ENCODE data around the gene ARFGEF3.
"Not testable (repeated sequence)": the region's sequence is repeated elsewhere in the genome, so short reads cannot be mapped to it uniquely, and the experiment has no call there.

ARFGEF3 gene

DNA sequence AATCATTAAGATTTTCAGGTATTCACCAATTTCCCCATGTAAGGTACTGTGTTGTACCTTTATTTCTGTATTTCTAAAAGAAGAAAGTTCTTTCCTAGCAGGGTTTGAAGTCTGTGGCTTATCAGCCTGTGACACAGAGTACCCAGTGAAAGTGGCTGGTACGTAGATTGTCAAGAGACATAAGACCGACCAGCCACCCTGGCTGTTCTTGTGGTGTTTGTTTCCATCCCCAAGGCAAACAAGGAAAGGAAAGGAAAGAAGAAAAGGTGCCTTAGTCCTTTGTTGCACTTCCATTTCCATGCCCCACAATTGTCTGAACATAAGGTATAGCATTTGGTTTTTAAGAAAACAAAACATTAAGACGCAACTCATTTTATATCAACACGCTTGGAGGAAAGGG is 175.3 kb downstream of the ARFGEF3 start:
- Histone ChIP-seq H3K27me3 (ENCODE audit: control insufficient read depth, insufficient read depth, low read length) (no peaks in the 10 kb centered on the region), H3K9me3 (ENCODE audit: control insufficient read depth, low read length) (no peaks in the 10 kb centered on the region), H3K4me1 (ENCODE audit: control insufficient read depth, insufficient read depth, low read length) (no peaks in the 10 kb centered on the region), H3K4me3 (ENCODE audit: low read length) (no peak overlapping the region), H3K9ac (ENCODE audit: low read length) (no peak overlapping the region), H3K36me3 (ENCODE audit: control insufficient read depth, insufficient read depth, low read length) (no peaks in the 10 kb centered on the region)

DNA sequence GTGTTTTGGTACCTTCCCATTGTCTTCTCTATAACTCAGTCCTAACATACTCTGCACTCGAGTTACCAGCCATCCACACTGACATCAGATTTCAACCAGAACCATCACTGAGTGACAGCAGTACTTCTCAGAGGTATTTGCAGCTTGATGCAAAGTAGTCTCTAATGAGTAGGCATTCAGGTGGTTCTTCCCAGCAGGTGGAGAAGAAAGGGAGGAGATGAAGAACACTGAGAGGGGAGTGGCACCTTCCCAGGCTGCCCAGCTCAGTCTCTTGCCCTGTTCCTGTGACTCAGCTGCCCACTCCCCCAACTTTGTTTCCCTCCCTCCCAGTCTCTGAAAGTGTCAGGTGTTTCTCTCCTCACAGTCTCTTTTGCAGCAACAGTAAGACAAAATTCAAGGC is 177.3 kb downstream of the ARFGEF3 start:
- Histone ChIP-seq H3K27me3 (ENCODE audit: control insufficient read depth, insufficient read depth, low read length) (no peaks in the 10 kb centered on the region), H3K4me1 (ENCODE audit: control insufficient read depth, insufficient read depth, low read length) (no peaks in the 10 kb centered on the region), H3K9me3 (ENCODE audit: control insufficient read depth, low read length) (no peaks in the 10 kb centered on the region), H3K4me3 (ENCODE audit: low read length) (no peak overlapping the region), H3K9ac (ENCODE audit: low read length) (no peak overlapping the region), H3K36me3 (ENCODE audit: control insufficient read depth, insufficient read depth, low read length) (no peaks in the 10 kb centered on the region)

DNA sequence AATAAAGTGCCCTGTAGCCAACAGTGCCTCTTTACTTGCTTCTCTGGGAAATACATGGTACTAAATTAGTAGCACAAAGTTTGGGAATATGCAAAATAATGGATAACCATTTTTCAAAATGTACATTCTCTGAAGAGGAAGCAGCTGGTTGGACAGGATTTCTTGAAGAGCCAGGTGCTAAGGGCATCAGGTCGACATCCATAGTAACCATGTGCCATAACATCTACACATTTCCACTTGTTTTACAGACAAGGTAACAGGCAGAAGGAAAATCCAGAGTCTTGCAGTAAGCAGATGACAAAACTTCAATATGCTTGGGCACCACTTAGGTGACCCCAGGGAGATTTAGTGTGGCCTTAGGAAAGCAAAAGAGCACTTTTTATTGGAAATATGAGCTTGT is 179.4 kb downstream of the ARFGEF3 start:
- H3K27me3 ChIP-seq (ENCODE audit: control insufficient read depth, insufficient read depth, low read length): no peaks in the 10 kb centered on the region
- no peaks in the 10 kb centered on the region for H3K4me1 ChIP-seq (ENCODE audit: control insufficient read depth, insufficient read depth, low read length)
- H3K36me3 ChIP-seq (ENCODE audit: control insufficient read depth, insufficient read depth, low read length): no peaks in the 10 kb centered on the region
- no peak overlapping the region for H3K4me3 ChIP-seq (ENCODE audit: low read length)
- no peaks in the 10 kb centered on the region for H3K9me3 ChIP-seq (ENCODE audit: control insufficient read depth, low read length)
- no peak overlapping the region for H3K9ac ChIP-seq (ENCODE audit: low read length)

DNA sequence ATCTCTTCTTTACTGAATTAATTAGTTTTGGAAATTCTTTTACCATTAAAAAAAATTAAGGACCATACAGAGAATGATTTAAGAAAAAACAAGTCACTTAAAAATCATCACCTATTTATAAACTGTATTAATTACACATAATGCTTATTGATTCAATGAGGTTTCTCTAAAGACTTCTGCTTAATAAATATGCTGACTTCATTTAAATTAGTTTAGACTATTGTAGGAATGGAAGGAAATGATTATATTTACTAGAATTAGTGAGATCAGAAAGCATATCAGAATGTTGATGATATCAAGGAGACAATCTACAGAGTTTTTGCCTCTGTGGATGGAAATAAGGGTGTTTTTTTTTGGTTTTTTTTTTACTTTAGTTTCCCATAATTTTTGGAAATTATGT is 181.4 kb downstream of the ARFGEF3 start:
- Histone ChIP-seq H3K27me3 (ENCODE audit: control insufficient read depth, insufficient read depth, low read length) (no peaks in the 10 kb centered on the region), H3K9ac (ENCODE audit: low read length) (no peak overlapping the region), H3K4me3 (ENCODE audit: low read length) (no peak overlapping the region), H3K36me3 (ENCODE audit: control insufficient read depth, insufficient read depth, low read length) (no peaks in the 10 kb centered on the region), H3K9me3 (ENCODE audit: control insufficient read depth, low read length) (no peaks in the 10 kb centered on the region), H3K4me1 (ENCODE audit: control insufficient read depth, insufficient read depth, low read length) (no peaks in the 10 kb centered on the region)

DNA sequence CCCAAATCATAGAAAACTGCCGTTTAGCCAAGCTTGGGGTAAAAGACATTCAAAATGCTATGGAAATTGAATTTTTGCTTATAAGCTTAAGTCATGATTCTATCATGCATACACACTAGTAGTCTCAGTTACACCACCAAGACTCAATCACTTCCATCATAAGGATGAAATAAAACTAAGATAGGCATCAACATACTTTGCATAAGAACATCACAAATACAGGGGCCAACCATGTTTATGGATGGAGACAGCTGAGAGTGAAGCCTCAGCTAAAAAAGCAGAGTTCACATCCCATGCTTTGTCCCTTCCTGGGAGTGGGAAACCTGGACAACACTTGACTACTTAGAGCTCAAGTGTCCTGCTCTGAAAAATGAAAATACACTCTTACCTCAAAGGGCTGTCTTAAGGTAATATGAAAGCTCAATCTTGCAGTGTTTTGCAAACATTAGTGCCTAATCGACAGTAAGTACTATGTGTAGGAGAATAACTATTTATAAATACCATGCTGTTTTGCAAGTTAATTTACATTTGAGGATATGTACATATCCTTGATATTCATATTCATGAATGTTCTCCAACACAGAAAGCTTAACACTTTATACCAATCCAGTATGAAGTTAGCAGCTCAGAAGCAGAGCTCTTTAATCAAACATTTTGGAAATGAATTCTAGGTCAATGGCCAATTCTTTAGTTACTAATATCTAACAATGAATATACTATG is 184.0 kb downstream of the ARFGEF3 start:
- H3K4me3 ChIP-seq (ENCODE audit: low read length): no peak overlapping the region
- no peaks in the 10 kb centered on the region for H3K9me3 ChIP-seq (ENCODE audit: control insufficient read depth, low read length)
- peaks cover 6% of the 10 kb centered on the region for H3K4me1 ChIP-seq (ENCODE audit: control insufficient read depth, insufficient read depth, low read length)
- H3K9ac ChIP-seq (ENCODE audit: low read length): no peak overlapping the region
- H3K27me3 ChIP-seq (ENCODE audit: control insufficient read depth, insufficient read depth, low read length): no peaks in the 10 kb centered on the region
- no peaks in the 10 kb centered on the region for H3K36me3 ChIP-seq (ENCODE audit: control insufficient read depth, insufficient read depth, low read length)

DNA sequence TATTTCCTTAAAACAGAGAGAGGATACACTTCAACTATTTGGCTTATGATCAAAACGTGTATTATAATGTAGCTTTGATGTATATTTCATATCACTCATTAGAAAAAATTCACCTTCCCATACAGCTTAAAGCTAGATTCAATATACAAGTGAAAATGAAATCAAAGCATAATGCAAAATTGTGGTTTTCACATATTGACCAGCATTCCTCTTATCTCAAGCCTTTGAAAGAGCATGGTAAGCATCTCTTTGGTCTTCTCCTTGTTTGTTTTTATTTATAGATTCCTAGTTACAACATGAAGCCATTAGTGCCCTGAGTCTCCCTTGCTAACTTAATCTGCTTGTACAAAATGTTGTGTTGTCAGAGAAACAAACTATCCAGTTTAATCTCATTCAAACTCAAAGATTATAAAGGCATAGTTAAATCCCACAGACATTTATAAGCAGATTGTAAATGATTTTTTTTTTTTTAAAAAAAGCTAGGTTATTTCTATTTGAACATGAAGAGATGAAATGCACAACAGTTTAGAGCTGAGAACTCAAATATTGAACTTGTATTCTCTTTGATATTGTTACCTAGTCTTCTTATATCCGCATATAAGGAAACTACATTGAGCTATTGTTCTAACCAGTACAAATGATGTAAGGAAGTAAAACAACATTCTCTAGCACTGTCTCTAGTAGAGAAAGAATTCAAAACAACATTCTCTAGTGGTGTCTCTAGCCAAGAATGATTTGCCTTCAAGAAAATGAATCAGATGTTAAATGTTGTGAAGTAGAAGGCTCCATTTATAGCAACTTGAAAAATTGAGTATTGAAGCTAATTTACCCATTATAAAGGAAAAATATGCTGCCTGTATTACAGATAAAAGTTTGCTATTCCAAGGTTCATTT is 184.8 kb downstream of the ARFGEF3 start:
- Histone ChIP-seq H3K4me3 (ENCODE audit: low read length) (no peak overlapping the region), H3K9me3 (ENCODE audit: control insufficient read depth, low read length) (no peaks in the 10 kb centered on the region), H3K9ac (ENCODE audit: low read length) (no peak overlapping the region), H3K27me3 (ENCODE audit: control insufficient read depth, insufficient read depth, low read length) (no peaks in the 10 kb centered on the region), H3K4me1 (ENCODE audit: control insufficient read depth, insufficient read depth, low read length) (peaks cover 7% of the 10 kb centered on the region), H3K36me3 (ENCODE audit: control insufficient read depth, insufficient read depth, low read length) (no peaks in the 10 kb centered on the region)

DNA sequence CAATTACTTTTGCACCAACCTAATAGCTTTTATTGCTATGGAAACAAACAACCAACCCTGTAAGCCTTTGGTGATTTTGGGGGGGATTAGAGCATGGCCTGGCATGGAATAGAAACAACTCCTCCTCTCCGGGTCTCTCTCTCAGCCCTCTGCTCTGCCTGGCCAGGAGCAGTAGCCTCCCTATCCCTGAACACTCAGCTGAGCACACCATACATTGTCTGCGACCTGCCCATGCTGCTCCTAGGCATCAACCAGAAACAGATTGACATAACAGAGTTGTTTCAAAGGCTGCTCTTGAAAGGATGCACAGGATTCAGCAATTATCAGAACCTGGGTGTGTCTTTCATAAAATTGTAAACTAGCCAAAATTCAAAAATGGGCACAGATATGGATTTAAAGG is 186.1 kb downstream of the ARFGEF3 start:
- no peak overlapping the region for H3K9ac ChIP-seq (ENCODE audit: low read length)
- no peaks in the 10 kb centered on the region for H3K27me3 ChIP-seq (ENCODE audit: control insufficient read depth, insufficient read depth, low read length)
- peaks cover 7% of the 10 kb centered on the region for H3K4me1 ChIP-seq (ENCODE audit: control insufficient read depth, insufficient read depth, low read length)
- H3K4me3 ChIP-seq (ENCODE audit: low read length): no peak overlapping the region
- no peaks in the 10 kb centered on the region for H3K9me3 ChIP-seq (ENCODE audit: control insufficient read depth, low read length)
- H3K36me3 ChIP-seq (ENCODE audit: control insufficient read depth, insufficient read depth, low read length): no peaks in the 10 kb centered on the region

DNA sequence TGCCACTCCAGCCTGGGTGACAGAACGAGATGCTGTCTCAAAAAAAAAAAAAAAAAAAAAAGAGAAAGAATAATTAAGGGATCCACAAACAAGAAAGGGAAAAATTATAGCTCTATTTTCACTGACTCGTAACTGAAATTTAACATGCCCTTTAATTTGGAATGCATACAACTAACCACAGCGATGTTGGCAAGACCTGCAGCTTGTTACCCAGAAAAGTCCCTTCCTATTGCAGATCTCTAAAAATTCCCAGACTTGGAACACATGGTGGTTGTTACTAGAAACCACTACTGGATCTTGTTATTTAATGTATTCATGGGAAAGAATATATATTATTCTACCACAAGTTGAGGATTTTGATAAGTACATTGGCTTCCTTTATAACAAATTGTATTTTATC is 188.2 kb downstream of the ARFGEF3 start:
- Histone ChIP-seq H3K27me3 (ENCODE audit: control insufficient read depth, insufficient read depth, low read length) (no peaks in the 10 kb centered on the region), H3K9ac (ENCODE audit: low read length) (no peak overlapping the region), H3K9me3 (ENCODE audit: control insufficient read depth, low read length) (no peaks in the 10 kb centered on the region), H3K4me1 (ENCODE audit: control insufficient read depth, insufficient read depth, low read length) (peaks cover 7% of the 10 kb centered on the region), H3K4me3 (ENCODE audit: low read length) (no peak overlapping the region), H3K36me3 (ENCODE audit: control insufficient read depth, insufficient read depth, low read length) (no peaks in the 10 kb centered on the region)

DNA sequence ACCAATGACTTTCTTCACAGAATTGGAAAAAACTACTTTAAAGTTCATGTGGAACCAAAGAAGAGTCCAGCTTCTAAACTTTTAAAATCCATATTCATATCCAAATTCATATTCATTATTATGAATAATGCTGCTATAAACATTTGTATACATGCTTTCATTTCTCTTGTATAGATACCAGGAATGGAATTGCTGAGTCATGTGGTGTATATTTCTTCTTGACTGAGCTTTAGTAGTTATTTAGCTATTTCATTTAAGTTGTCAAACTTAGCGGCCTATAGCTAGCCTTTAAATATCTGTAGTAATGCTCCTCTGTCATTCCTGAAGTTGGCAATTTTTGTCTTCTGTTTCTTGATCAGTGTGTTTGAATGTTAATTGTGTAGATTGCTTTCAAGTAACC is 196.2 kb downstream of the ARFGEF3 start:
- H3K9me3 ChIP-seq (ENCODE audit: control insufficient read depth, low read length): no peaks in the 10 kb centered on the region
- H3K9ac ChIP-seq (ENCODE audit: low read length): no peak overlapping the region
- no peaks in the 10 kb centered on the region for H3K36me3 ChIP-seq (ENCODE audit: control insufficient read depth, insufficient read depth, low read length)
- no peak overlapping the region for H3K4me3 ChIP-seq (ENCODE audit: low read length)
- no peaks in the 10 kb centered on the region for H3K4me1 ChIP-seq (ENCODE audit: control insufficient read depth, insufficient read depth, low read length)
- no peaks in the 10 kb centered on the region for H3K27me3 ChIP-seq (ENCODE audit: control insufficient read depth, insufficient read depth, low read length)

DNA sequence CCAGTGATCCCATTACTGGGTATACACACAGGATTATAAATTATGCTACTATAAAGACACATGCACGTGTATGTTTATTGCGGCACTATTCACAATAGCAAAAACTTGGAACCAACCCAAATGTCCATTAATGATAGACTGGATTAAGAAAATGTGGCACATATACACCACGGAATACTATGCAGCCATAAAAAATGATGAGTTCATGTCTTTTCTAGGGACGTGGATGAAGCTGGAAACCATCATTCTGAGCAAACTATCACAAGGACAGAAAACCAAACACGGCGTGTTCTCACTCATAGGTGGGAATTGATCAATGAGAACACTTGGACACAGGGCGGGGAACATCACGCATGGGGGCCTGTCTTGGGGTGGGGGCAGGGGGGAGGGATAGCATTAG is 206.9 kb downstream of the ARFGEF3 start:
- H3K4me3 ChIP-seq (ENCODE audit: low read length); H3K9me3 ChIP-seq (ENCODE audit: control insufficient read depth, low read length); H3K36me3 ChIP-seq (ENCODE audit: control insufficient read depth, insufficient read depth, low read length); H3K27me3 ChIP-seq (ENCODE audit: control insufficient read depth, insufficient read depth, low read length); H3K4me1 ChIP-seq (ENCODE audit: control insufficient read depth, insufficient read depth, low read length); H3K9ac ChIP-seq (ENCODE audit: low read length): not testable (repeated sequence)

DNA sequence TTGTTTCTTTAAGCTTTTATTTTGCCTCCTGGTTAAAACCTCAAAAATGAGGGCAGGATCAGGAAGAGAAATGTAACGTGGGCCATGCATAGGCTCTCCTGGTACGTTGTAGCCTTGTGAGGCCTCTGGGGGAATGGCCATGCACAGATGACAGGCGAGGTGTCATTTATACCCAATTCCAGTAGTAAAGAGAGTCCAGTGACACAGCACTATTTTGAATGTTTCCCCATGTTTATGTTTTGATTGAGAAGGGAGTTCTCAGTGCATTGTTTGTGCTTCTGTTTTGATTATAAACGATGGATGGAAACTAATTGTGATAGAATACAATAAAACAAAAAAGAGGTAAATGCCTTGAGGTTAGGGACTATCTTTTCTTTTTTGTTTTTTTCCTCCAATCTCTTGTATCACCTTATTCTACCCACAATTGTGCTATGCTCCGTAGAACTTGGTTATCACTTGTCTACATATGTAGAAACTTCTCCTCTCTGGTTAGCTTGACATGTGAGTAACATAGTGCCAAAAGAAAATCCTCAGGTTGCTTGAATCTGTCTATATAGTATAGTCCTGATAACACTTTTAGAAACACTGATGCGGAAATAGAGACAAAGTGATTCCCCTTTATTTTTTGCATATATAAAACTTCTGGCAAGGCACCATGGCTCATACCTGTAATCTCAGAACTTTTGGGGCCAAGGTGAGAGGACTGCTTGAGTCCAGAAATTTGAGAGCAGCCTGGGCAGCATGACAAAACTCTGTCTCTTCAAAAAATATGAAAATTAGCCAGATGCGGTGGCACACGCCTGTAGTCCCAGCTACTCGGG is 209.1 kb downstream of the ARFGEF3 start:
- Histone ChIP-seq H3K9me3 (ENCODE audit: control insufficient read depth, low read length) (no peaks in the 10 kb centered on the region), H3K27me3 (ENCODE audit: control insufficient read depth, insufficient read depth, low read length) (no peaks in the 10 kb centered on the region), H3K4me3 (ENCODE audit: low read length) (no peak overlapping the region), H3K9ac (ENCODE audit: low read length) (no peak overlapping the region), H3K4me1 (ENCODE audit: control insufficient read depth, insufficient read depth, low read length) (no peaks in the 10 kb centered on the region), H3K36me3 (ENCODE audit: control insufficient read depth, insufficient read depth, low read length) (no peaks in the 10 kb centered on the region)

DNA sequence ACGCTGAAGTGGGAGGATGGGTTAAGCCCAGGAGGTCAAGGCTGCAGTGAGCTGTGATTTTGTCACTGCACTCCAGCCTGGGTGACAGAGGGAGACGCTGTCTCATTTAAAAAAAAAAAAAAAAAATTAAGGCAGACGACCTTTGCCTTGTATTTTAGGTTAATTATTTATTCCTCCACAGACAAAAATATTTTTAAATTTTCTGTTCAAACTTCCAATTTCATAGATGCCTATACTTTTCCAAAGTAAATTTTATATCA is 209.6 kb downstream of the ARFGEF3 start:
- H3K9ac ChIP-seq (ENCODE audit: low read length): no peak overlapping the region
- H3K4me1 ChIP-seq (ENCODE audit: control insufficient read depth, insufficient read depth, low read length): no peaks in the 10 kb centered on the region
- H3K36me3 ChIP-seq (ENCODE audit: control insufficient read depth, insufficient read depth, low read length): no peaks in the 10 kb centered on the region
- H3K27me3 ChIP-seq (ENCODE audit: control insufficient read depth, insufficient read depth, low read length): no peaks in the 10 kb centered on the region
- H3K9me3 ChIP-seq (ENCODE audit: control insufficient read depth, low read length): no peaks in the 10 kb centered on the region
- H3K4me3 ChIP-seq (ENCODE audit: low read length): no peak overlapping the region
